Measurements from ENCODE around the gene UGT1A5.

The UGT1A5 gene

GRCh38 chr2:233800208-233800607, 87.5 kb downstream of the UGT1A5 start:
- no peak overlapping the region for H3K27ac Mint-ChIP-seq
- no peak overlapping the region for H3K4me3 Mint-ChIP-seq
- H3K36me3 Mint-ChIP-seq = no peaks in the 10 kb centered on the region
- no peak for DNase-seq (ENCODE audit: low spot score in 2 of 2)
- H3K4me1 Mint-ChIP-seq = peaks cover 7% of the 10 kb centered on the region
- no peaks in the 10 kb centered on the region for H3K9me3 Mint-ChIP-seq
- ATAC-seq = no peak

GRCh38 chr2:233801357-233802131, 88.8 kb downstream of the UGT1A5 start:
- H3K9me3 Mint-ChIP-seq = no peaks in the 10 kb centered on the region
- H3K4me1 Mint-ChIP-seq = peaks cover 7% of the 10 kb centered on the region
- ATAC-seq (peak; percentile 78), DNase-seq (ENCODE audit: low spot score in 2 of 2) (peak in 1 of 2 donors; percentile 43)
- H3K4me3 Mint-ChIP-seq = no peak overlapping the region
- no peaks in the 10 kb centered on the region for H3K36me3 Mint-ChIP-seq
- H3K27ac Mint-ChIP-seq = no peak overlapping the region

- Mint-ChIP-seq H3K27ac (no peak overlapping the region), H3K36me3 (no peaks in the 10 kb centered on the region), H3K4me3 (no peak overlapping the region), H3K4me1 (peaks cover 7% of the 10 kb centered on the region), H3K9me3 (no peaks in the 10 kb centered on the region)
- no peak for DNase-seq (ENCODE audit: low spot score in 2 of 2)
- no peak for ATAC-seq
These were observed 89.6 kb downstream of the UGT1A5 start for GRCh38 chr2:233802132-233802815.

GRCh38 chr2:233803292-233803911, 90.7 kb downstream of the UGT1A5 start:
- Mint-ChIP-seq H3K36me3 (no peaks in the 10 kb centered on the region), H3K9me3 (no peaks in the 10 kb centered on the region), H3K4me3 (no peak overlapping the region), H3K4me1 (peaks cover 7% of the 10 kb centered on the region), H3K27ac (no peak overlapping the region)
- no peak for ATAC-seq
- no peak for DNase-seq (ENCODE audit: low spot score in 2 of 2)

GRCh38 chr2:233803994-233804393, 91.3 kb downstream of the UGT1A5 start:
- ATAC-seq = no peak
- Mint-ChIP-seq H3K27ac (no peak overlapping the region), H3K36me3 (no peaks in the 10 kb centered on the region), H3K4me1 (peaks cover 7% of the 10 kb centered on the region), H3K4me3 (no peak overlapping the region), H3K9me3 (no peaks in the 10 kb centered on the region)
- no peak for DNase-seq (ENCODE audit: low spot score in 2 of 2)

- H3K36me3 Mint-ChIP-seq = no peaks in the 10 kb centered on the region
- H3K4me1 Mint-ChIP-seq = no peaks in the 10 kb centered on the region
- no peak overlapping the region for H3K4me3 Mint-ChIP-seq
- no peaks in the 10 kb centered on the region for H3K9me3 Mint-ChIP-seq
- H3K27ac Mint-ChIP-seq = no peak overlapping the region
- ATAC-seq (no peak), DNase-seq (ENCODE audit: low spot score in 2 of 2) (no peak)
These were observed 94.6 kb downstream of the UGT1A5 start for GRCh38 chr2:233807215-233807865.

GRCh38 chr2:233807966-233808935, 95.5 kb downstream of the UGT1A5 start:
- DNase-seq (ENCODE audit: low spot score in 2 of 2) (no peak), ATAC-seq (no peak)
- no peaks in the 10 kb centered on the region for H3K36me3 Mint-ChIP-seq
- no peak overlapping the region for H3K27ac Mint-ChIP-seq
- no peaks in the 10 kb centered on the region for H3K9me3 Mint-ChIP-seq
- H3K4me3 Mint-ChIP-seq = no peak overlapping the region
- H3K4me1 Mint-ChIP-seq = no peaks in the 10 kb centered on the region

GRCh38 chr2:233810385-233810784, 97.7 kb downstream of the UGT1A5 start:
- no peaks in the 10 kb centered on the region for H3K4me1 Mint-ChIP-seq
- no peaks in the 10 kb centered on the region for H3K9me3 Mint-ChIP-seq
- H3K36me3 Mint-ChIP-seq = no peaks in the 10 kb centered on the region
- DNase-seq (ENCODE audit: low spot score in 2 of 2) (no peak), ATAC-seq (no peak)
- no peak overlapping the region for H3K4me3 Mint-ChIP-seq
- no peak overlapping the region for H3K27ac Mint-ChIP-seq

- no peak for DNase-seq (ENCODE audit: low spot score in 2 of 2)
- no peak overlapping the region for H3K4me3 Mint-ChIP-seq
- no peak overlapping the region for H3K27ac Mint-ChIP-seq
- no peaks in the 10 kb centered on the region for H3K36me3 Mint-ChIP-seq
- no peak for ATAC-seq
- H3K9me3 Mint-ChIP-seq = no peaks in the 10 kb centered on the region
- no peaks in the 10 kb centered on the region for H3K4me1 Mint-ChIP-seq
These were observed 98.4 kb downstream of the UGT1A5 start for GRCh38 chr2:233811087-233811486.

- no peaks in the 10 kb centered on the region for H3K9me3 Mint-ChIP-seq
- no peak overlapping the region for H3K27ac Mint-ChIP-seq
- H3K4me1 Mint-ChIP-seq = no peaks in the 10 kb centered on the region
- H3K4me3 Mint-ChIP-seq = no peak overlapping the region
- no peaks in the 10 kb centered on the region for H3K36me3 Mint-ChIP-seq
- ATAC-seq (no peak), DNase-seq (ENCODE audit: low spot score in 2 of 2) (no peak)
These were observed 99.0 kb downstream of the UGT1A5 start for GRCh38 chr2:233811732-233812131.

- Mint-ChIP-seq H3K36me3 (no peaks in the 10 kb centered on the region), H3K27ac (no peak overlapping the region), H3K4me3 (no peak overlapping the region), H3K9me3 (no peaks in the 10 kb centered on the region), H3K4me1 (peaks cover 4% of the 10 kb centered on the region)
- no peak for DNase-seq (ENCODE audit: low spot score in 2 of 2)
- no peak for ATAC-seq
These were observed 100.7 kb downstream of the UGT1A5 start for GRCh38 chr2:233813236-233814055.

GRCh38 chr2:233814056-233814835, 101.5 kb downstream of the UGT1A5 start:
- Mint-ChIP-seq H3K9me3 (no peaks in the 10 kb centered on the region), H3K4me3 (no peak overlapping the region), H3K27ac (no peak overlapping the region), H3K36me3 (no peaks in the 10 kb centered on the region), H3K4me1 (peaks cover 4% of the 10 kb centered on the region)
- DNase-seq (ENCODE audit: low spot score in 2 of 2) (no peak), ATAC-seq (no peak)

GRCh38 chr2:233815861-233816260, 103.2 kb downstream of the UGT1A5 start:
- Mint-ChIP-seq H3K4me3 (no peak overlapping the region), H3K4me1 (peaks cover 4% of the 10 kb centered on the region), H3K9me3 (no peaks in the 10 kb centered on the region), H3K36me3 (no peaks in the 10 kb centered on the region), H3K27ac (no peak overlapping the region)
- ATAC-seq (no peak), DNase-seq (ENCODE audit: low spot score in 2 of 2) (no peak)
